GM21825 (cell line): Measurements from ENCODE around the gene BANF1.
A peak's percentile ranks its signal among the peaks of the same experiment; 100 is the strongest.

Source experiments
- ATAC-seq: cut with Tn5 transposase; IDR thresholded peaks from one replicate; pipeline ENCODE4 v1.9.1; 2021; ENCODE audit warnings: mild to moderate bottlenecking, moderate library complexity; ENCODE audit not compliant: unreplicated experiment

The BANF1 gene

DNA sequence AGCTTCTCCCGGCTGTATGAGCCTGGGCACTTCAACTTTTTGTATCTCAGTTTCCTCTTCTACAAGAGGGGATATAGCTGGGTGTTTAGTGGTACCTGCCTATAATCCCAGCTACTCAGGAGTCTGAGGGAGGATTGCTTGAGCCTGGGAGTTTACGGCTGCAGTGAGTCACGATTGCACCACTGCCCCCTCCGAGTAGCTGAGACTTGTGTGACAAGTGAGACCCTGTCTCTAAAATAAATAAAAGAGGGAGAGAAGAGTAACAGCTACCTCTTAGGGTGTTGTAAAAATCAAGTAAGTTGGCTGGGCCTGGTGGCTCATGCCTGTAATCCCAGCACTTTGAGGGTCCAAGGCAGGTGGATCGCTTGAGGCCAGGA lies 34.0 kb downstream of the BANF1 start:
- ATAC-seq = no peak

- ATAC-seq = no peak
Observed at GRCh38 chr11:66037327-66037726, 35.0 kb downstream of the BANF1 start.

GRCh38 chr11:66039765-66040164 lies 37.5 kb downstream of the BANF1 start:
- no peak for ATAC-seq

GRCh38 chr11:66042227-66042995 lies 40.1 kb downstream of the BANF1 start:
- no peak for ATAC-seq

- ATAC-seq = no peak
Observed at GRCh38 chr11:66042996-66043906, 40.9 kb downstream of the BANF1 start.

DNA sequence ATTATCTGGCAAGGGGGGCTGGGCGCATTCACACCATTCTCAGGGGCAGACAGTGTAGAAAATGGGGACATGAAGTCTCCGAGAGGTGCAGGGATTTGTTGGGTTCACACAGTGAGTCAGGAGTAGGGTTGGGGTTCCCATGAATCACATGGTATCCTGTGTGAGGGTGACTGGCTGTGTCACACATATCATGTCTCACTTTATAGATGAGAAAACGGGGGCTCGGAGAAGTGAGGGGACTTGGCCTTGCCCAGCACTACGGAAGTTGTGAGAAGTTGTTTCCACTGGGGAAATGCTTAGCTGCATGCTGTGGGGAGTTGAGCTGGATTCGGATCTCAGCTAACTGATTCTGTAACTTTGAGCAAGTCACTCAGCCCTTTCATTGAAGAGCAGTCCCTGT lies 42.5 kb downstream of the BANF1 start:
- no peak for ATAC-seq

DNA sequence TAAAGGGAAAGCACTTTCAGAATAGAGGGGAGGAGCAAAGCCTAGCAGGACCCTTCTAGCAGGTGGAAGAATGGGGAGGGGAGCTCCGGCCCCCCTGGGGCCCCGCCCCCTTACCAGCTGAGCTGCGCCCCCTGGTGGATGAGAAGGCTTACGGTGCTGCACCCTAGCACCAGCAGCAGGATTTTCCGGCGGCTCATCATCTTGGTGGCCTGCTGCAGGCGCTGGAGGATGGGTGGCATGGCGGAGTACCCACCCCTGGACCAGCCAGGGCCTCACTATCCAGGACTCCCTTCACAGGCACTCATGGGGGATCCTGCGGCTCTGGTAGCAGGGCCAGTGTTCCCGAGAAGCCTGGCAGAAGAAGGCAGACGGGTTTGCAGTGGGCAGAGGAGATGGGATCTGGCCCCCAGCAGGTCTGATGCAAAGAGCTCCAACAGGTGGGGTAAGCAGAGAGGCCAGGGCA lies 42.9 kb downstream of the BANF1 start:
- peak; percentile 46 for ATAC-seq

- ATAC-seq = no peak
Observed at GRCh38 chr11:66046901-66047300, 44.6 kb downstream of the BANF1 start.

- ATAC-seq = no peak
Observed at GRCh38 chr11:66047541-66048365, 45.5 kb downstream of the BANF1 start.

DNA sequence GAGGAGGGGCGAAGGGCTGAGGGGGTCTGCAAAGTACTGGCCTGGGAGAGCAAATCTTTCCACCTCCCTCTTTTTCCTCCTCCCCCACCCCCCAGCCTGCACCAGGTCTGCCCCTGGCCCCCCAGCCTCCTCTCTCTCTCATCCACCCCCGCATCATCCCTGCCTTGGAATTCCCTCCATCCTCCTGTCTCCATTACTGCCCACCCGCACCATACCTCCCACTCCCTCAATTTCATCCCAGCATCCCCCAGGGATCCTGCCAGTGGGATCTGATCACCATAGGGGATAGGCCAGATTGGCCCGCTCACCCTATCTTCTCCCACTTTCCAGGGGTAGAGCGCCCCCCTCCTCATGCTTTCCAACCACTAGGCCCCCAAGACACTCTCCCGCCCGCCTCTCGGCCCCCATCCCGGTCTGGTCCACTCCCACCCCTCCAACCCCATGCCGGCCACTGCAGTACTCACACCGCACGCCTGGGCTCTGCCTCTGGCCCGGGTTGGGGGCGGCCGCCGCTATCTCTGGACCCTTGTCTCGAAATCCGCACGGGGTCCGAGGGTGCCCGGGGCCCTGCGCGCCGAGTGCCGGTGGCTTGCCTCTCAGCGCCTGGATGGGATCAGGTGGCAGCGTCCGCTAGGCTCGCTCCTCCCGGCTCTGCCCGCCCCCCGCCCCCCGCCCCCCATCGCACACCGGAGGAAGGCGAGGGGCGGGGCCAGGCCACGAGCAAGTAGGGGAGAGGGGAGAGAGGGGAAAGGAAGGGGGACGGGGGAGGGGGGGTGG lies 46.4 kb downstream of the BANF1 start, which contains the start of gene GAL3ST3:
Gene GAL3ST3 (minus strand): TSS at position 615 of the 777 bp plus-strand sequence. CDS start 3,746 bp downstream, outside the sequence.
- no peak for ATAC-seq

GRCh38 chr11:66050581-66051231 lies 48.4 kb downstream of the BANF1 start:
- no peak for ATAC-seq

DNA sequence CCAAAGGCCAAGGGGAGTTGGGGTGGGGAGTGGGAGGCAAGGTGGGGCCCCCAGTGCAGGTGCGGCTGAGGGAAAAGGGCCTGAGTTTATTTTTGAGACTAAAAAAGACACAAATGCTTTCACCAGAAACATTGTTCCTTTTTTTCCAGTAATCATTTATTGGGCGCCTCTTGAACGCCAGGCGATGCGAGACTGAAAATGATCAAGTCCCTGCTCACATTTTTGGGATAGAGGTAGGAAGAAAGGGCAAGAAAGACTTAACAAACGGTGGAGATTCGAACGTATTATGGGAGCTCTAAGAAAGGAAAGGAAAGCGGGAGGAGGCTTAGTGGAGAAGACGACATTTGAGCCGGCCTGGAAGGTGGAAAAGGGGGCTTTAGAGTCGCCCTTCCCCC lies 49.1 kb downstream of the BANF1 start:
- no peak for ATAC-seq

DNA sequence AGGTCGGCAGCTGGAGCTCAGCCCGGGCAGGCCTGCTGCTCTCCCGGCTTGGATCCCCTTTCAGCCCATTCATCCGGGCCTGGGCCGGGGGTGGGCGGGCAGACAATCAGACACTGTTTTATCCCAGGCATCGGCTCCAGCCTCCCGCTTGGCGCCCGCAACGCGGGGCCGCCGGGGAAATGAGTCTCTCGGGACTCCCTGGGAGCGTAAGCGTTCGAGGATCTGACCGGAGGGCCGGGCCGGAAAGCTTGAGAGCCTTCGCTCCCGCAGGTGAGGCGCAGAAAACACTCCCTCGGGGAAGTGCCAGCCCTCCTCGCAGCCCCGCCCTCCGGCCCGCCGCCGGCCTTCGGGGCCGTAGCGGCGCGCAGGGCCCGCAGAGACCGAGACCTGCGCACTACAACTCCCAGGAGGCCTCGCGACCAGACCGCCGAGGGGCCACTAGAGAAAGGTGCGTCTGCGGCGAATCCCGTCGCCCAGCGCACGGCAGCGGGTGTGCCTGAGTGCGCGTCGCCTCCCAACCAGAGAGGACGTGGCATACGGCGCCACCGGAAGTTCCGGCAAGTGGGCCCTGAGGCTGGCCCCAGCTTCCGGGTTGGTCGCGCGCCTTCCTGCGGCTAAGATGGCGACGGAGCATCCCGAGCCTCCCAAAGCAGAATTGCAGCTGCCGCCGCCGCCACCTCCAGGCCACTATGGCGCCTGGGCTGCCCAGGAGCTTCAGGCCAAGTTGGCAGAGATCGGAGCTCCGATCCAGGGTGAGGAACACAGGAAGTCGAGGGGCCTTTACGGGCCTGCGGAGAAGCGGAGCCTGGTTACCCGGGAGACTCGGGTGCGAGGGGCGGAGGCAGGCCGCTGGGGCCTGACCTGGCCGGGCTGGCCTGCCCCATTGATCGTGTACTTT lies 49.7 kb downstream of the BANF1 start, which contains the start of gene SF3B2:
Gene SF3B2 (plus strand): TSS at position 599 of the 898 bp plus-strand sequence. CDS start 21 bp downstream, at position 620.
- ATAC-seq = peak; percentile 94

- ATAC-seq = no peak
Observed at GRCh38 chr11:66052664-66052982, 50.3 kb downstream of the BANF1 start.
